OCI-LY1 (cell line): ENCODE measurements around the gene FEV.
A peak's percentile ranks its signal among the peaks of the same experiment; 100 is the strongest.

ENCODE experiments used
- H2AFZ ChIP-seq: fragments of 200-600 bp; sonication (generic), shearing (Covaris generic); 2 replicates; pipeline ENCODE4 v1.6.0; 2014; ENCODE audit warnings: antibody characterized with exemption, mild to moderate bottlenecking, low read length
- H3F3A ChIP-seq: fragments of 200-600 bp; sonication (generic), shearing (Covaris generic); 2 replicates; pipeline ENCODE4 v1.6.0; 2014; ENCODE audit warnings: mild to moderate bottlenecking, antibody characterized with exemption, low read length, moderate library complexity; ENCODE audit not compliant: insufficient read depth
- H3K27ac ChIP-seq: fragments of 200-600 bp; sonication (generic); 2 replicates; pipeline ENCODE4 v1.5.1; 2014; ENCODE audit warnings: low read length, mixed run types, mild to moderate bottlenecking, low read depth; ENCODE audit not compliant: poor library complexity, severe bottlenecking
- H3K27me3 ChIP-seq: fragments of 200-600 bp; sonication (generic); 2 replicates; pipeline ENCODE4 v1.6.0; 2014; ENCODE audit warnings: antibody characterized with exemption, mild to moderate bottlenecking, low read length, moderate library complexity; ENCODE audit not compliant: insufficient read depth
- H3K36me3 ChIP-seq: fragments of 200-600 bp; sonication (generic); 2 replicates; pipeline ENCODE4 v1.6.1; 2014; ENCODE audit warnings: mild to moderate bottlenecking, antibody characterized with exemption, low read length, moderate library complexity, mixed read lengths; ENCODE audit not compliant: insufficient read depth
- H3K4me1 ChIP-seq: fragments of 200-600 bp; sonication (generic); 2 replicates; pipeline ENCODE4 v1.5.1; 2014; ENCODE audit warnings: mild to moderate bottlenecking, low read length, moderate library complexity; ENCODE audit not compliant: insufficient read depth, severe bottlenecking
- H3K4me2 ChIP-seq: fragments of 200-600 bp; sonication (generic), shearing (Covaris generic); 2 replicates; pipeline ENCODE4 v1.6.1; 2014; ENCODE audit warnings: low read length
- H3K4me3 ChIP-seq: fragments of 200-600 bp; sonication (generic); 2 replicates; pipeline ENCODE4 v1.5.1; 2014; ENCODE audit warnings: low read length, low read depth, mild to moderate bottlenecking, mixed read lengths; ENCODE audit not compliant: poor library complexity, severe bottlenecking
- H3K79me2 ChIP-seq: fragments of 200-600 bp; shearing (Covaris generic); 2 replicates; pipeline ENCODE4 v1.6.1; 2016; ENCODE audit warnings: mixed run types, low read length, mixed read lengths; ENCODE audit not compliant: insufficient read depth
- H3K9ac ChIP-seq: fragments of 200-600 bp; sonication (generic), shearing (Covaris generic); 2 replicates; pipeline ENCODE4 v1.6.1; 2014; ENCODE audit warnings: mild to moderate bottlenecking, low read length, mixed read lengths
- H3K9me2 ChIP-seq: fragments of 200-600 bp; sonication (generic), shearing (Covaris generic); 2 replicates; pipeline ENCODE4 v1.6.1; 2014; ENCODE audit warnings: low read depth, mild to moderate bottlenecking, low read length, mixed read lengths
- H3K9me3 ChIP-seq: fragments of 200-600 bp; shearing (Covaris generic); 2 replicates; pipeline ENCODE4 v1.6.1; 2014; ENCODE audit warnings: low read length, mixed read lengths
- H4K20me1 ChIP-seq: fragments of 200-600 bp; sonication (generic), shearing (Covaris generic); 2 replicates; pipeline ENCODE4 v1.6.0; 2016; ENCODE audit warnings: mild to moderate bottlenecking, low read length; ENCODE audit not compliant: insufficient read depth
- EZH2 ChIP-seq: fragments of 200-600 bp; sonication (generic), shearing (Covaris generic); IDR thresholded peaks from 2 replicates; pipeline ENCODE4 v1.8.0; 2017; ENCODE audit warnings: borderline replicate concordance, mixed run types, mild to moderate bottlenecking, antibody characterized with exemption, low read length, moderate library complexity, mixed read lengths
- TF ChIP-seq, protein P1 (sequence below): fragments of 200-600 bp; sonication (generic), shearing (Covaris generic); IDR thresholded peaks from 2 replicates; pipeline ENCODE4 v1.5.1; 2017; ENCODE audit warnings: mild to moderate bottlenecking, antibody characterized with exemption, low read length, moderate library complexity, mixed read lengths

FEV gene

DNA sequence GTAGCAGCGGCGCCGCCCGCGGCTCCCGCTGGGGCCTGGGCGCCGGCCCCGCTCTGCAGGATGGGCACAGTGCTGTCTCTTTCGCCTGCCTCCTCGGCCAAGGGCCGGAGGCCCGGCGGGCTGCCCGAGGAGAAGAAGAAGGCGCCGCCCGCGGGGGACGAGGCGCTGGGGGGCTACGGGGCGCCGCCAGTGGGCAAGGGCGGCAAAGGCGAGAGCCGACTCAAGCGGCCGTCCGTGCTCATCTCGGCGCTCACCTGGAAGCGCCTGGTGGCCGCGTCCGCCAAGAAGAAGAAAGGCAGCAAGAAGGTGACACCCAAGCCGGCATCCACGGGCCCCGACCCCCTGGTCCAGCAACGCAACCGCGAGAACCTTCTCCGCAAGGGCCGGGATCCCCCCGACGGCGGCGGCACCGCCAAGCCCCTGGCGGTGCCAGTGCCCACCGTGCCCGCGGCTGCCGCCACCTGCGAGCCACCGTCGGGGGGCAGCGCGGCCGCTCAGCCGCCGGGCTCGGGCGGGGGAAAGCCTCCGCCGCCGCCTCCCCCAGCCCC, 25.1 kb downstream of the FEV start:
- H3K4me3 ChIP-seq: peak overlapping the region; percentile 53
- H3K79me2 ChIP-seq: no peaks in the 10 kb centered on the region

DNA sequence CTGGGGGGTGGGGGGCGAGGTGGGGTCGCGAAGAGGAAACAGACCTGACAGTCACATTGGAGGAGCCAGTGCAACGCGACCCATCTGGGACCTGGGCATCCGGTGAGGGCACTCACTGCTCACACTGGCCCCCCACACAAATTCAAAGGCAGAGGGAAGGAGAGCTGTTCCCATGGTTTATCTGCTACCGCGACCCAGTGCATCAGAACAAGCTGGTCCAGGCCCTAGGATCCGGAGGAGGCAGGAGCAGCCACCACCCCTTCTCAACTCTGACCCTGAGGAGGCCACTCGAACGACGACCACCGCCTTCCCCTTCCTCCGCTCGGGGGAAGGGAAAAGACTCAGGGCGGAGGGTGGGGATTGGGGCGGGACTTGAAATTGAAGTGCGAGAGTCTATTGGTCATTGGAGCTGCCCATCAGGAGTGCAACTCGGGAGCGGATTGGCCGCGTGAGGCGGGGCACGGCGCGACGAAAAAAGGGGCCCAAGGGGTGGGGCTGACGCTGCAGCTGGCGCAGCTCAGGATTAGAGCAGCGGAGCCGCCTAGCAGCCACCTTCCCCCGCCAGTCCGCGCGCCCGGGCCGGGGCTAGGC, 25.7 kb downstream of the FEV start, which contains the start of gene CDK5R2:
Gene CDK5R2 (plus strand): TSS at position 526 of the 591 bp plus-strand sequence. CDS start 155 bp downstream, outside the sequence.
- H2AFZ ChIP-seq: no peak within 1 kb of the TSS
- no peaks in the 10 kb centered on the region for H3K9me2 ChIP-seq
- peak within 1 kb of the TSS; percentile 53 for H3K4me3 ChIP-seq
- peak within 1 kb of the TSS; percentile 56 for H3K4me2 ChIP-seq
- peak within 1 kb of the TSS; percentile 41; the same call in 1 of the 2 replicates for H3K9ac ChIP-seq
- H3K27ac ChIP-seq: no peak within 1 kb of the TSS
- no peaks in the 10 kb centered on the region for H3K27me3 ChIP-seq
- H3K9me3 ChIP-seq: no peaks in the 10 kb centered on the region
- H3F3A ChIP-seq: no peaks in the 10 kb centered on the region
- no peaks in the 10 kb centered on the region for H4K20me1 ChIP-seq
- TF ChIP-seq, protein P1, sequence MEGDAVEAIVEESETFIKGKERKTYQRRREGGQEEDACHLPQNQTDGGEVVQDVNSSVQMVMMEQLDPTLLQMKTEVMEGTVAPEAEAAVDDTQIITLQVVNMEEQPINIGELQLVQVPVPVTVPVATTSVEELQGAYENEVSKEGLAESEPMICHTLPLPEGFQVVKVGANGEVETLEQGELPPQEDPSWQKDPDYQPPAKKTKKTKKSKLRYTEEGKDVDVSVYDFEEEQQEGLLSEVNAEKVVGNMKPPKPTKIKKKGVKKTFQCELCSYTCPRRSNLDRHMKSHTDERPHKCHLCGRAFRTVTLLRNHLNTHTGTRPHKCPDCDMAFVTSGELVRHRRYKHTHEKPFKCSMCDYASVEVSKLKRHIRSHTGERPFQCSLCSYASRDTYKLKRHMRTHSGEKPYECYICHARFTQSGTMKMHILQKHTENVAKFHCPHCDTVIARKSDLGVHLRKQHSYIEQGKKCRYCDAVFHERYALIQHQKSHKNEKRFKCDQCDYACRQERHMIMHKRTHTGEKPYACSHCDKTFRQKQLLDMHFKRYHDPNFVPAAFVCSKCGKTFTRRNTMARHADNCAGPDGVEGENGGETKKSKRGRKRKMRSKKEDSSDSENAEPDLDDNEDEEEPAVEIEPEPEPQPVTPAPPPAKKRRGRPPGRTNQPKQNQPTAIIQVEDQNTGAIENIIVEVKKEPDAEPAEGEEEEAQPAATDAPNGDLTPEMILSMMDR: no peak
- H3K4me1 ChIP-seq: peaks cover 3% of the 10 kb centered on the region
- no peaks in the 10 kb centered on the region for H3K79me2 ChIP-seq
- no peaks in the 10 kb centered on the region for H3K36me3 ChIP-seq

More for the DNA sequence above, 25.1 kb downstream of the FEV start:
- Histone ChIP-seq H3F3A (no peaks in the 10 kb centered on the region), H3K27me3 (no peaks in the 10 kb centered on the region), H4K20me1 (no peaks in the 10 kb centered on the region), H3K9ac (peak overlapping the region; percentile 41; the same call in 1 of the 2 replicates), H3K9me2 (no peaks in the 10 kb centered on the region), H3K4me2 (peak overlapping the region; percentile 56), H2AFZ (no peak overlapping the region), H3K27ac (no peak overlapping the region), H3K4me1 (peaks cover 3% of the 10 kb centered on the region), H3K9me3 (no peaks in the 10 kb centered on the region), H3K36me3 (no peaks in the 10 kb centered on the region)
- TF ChIP-seq EZH2: no peak
- TF ChIP-seq, protein P1: no peak

DNA sequence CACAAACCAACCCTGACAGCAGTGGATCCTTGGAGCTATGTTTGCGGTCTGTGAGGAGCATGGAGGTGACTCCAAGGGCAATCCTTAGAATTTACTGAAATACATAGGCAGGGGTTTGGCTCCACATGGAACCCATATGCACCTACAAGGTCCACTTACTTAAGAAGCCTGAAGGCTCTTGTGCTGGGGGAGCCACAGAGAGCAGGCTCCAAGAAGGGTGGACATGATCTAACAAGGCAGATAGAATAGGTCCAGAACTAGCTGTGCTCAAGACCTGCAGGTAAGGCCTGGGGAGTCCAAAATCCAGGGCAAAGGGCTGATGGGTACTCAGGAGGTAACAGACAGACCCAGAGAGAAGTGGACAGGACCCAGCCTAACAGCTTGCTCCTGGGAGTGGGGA, 26.7 kb downstream of the FEV start:
- Histone ChIP-seq H3K9ac (no peak overlapping the region), H3K4me1 (peaks cover 3% of the 10 kb centered on the region), H3K79me2 (no peaks in the 10 kb centered on the region), H3K27me3 (no peaks in the 10 kb centered on the region), H3K9me2 (no peaks in the 10 kb centered on the region), H2AFZ (no peak overlapping the region), H3K27ac (no peak overlapping the region), H3K36me3 (no peaks in the 10 kb centered on the region), H3F3A (no peaks in the 10 kb centered on the region), H4K20me1 (no peaks in the 10 kb centered on the region), H3K4me3 (no peak overlapping the region), H3K9me3 (no peaks in the 10 kb centered on the region), H3K4me2 (no peak overlapping the region)
- TF ChIP-seq, protein P1: no peak
- TF ChIP-seq EZH2: no peak
